NCI-H345 treated with DMSO at 0.1 percent for 48 hours (cell line): ENCODE measurements around the gene TPH2.
A peak's percentile ranks its signal among the peaks of the same experiment; 100 is the strongest.

Experiments
- DNase-seq: peaks from one replicate; lab custom pipeline; 2025; ENCODE audit not compliant: unreplicated experiment; lab: John Stamatoyannopoulos, UW

The TPH2 gene

DNA sequence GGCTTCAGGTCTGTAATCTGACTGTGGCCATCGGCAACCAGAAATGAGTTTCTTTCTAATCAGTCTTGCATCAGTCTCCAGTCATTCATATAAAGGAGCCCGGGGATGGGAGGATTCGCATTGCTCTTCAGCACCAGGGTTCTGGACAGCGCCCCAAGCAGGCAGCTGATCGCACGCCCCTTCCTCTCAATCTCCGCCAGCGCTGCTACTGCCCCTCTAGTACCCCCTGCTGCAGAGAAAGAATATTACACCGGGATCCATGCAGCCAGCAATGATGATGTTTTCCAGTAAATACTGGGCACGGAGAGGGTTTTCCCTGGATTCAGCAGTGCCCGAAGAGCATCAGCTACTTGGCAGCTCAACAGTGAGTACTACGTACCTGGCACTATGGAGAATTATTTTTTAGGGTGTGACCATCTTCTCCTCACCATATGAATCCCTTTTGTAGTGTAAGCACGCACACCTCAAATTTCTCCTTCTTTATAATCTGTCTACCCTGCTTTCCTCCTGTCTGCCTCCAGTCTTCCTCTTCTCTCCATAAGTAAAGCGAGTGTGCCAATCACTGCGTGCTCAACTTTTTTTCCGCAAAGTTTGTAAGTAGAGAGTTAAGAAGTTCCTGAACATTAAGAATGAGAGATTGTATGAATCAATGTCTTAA, at the start of gene TPH2:
TSS of gene TPH2 (plus strand) at position 118 of the 658 bp plus-strand sequence. CDS start at position 260, 142 bp downstream.
- peak; percentile 28 for DNase-seq

DNA sequence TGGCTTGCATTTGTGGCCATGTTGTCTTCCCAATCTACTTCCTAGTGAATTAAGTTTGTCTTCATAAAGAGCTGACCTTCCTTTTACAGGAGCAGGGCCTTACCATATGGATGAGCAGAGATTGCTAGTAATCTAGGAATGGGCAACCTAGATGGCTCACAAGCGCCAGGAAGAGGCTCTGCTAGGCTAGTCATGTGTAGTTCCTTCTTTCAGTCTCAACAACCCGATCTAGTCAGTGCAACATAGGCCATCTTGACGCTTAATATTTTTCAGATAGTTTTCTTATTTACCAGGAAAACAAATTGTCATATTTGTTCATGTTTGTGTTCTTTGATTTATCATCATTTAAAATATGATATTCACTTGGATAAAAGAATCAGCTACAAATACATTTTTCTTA, 48.2 kb upstream of the TPH2 start:
- DNase-seq = no peak

DNA sequence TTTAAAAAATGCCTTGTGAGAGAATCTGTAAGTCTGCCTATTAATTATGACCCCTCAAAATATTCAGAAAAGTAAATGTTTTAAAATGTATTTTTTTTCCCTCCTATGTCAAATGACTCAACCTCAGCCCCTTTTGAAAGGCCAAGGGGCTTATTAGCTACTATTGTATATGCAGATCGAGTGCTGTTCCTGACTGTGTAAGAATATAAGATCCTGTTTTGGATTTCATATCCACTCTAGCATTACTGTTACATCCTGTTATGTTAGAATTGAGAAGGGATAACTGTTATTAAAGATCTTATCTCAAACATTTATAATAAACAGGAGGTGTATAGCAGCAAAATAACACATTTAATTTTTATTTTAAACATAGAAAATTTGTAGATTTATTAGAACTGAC, 46.6 kb upstream of the TPH2 start:
- DNase-seq = no peak

DNA sequence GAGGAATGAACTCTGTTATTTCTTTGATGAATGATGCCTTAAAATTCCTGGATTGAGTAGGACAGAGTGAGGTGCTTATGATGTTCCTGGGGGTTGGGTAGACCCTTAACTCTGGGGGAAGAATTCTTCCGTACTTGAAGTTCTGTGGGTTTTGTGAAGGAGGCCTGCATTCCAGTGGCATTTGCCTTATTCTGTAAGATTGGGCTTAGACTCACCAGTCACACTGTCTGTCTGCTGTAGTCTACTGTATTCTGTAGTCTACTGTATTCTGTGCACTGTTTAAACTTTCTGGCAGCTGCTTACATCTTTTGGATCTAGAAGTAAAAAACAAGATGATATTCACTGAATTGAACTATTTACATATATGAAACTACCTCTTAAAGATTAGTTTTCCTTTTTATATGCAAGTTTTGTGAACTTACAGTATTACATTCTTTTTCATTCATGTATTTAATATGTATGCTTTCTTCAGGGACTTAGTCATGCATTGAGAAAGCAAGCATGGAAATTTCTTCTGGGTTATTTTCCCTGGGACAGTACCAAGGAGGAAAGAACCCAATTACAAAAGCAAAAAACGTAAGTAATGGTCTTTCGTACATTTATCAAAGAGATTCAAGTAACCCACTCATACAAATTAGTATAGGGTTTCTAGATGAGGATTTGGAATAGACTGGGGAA, 42.3 kb upstream of the TPH2 start:
- no peak for DNase-seq

DNA sequence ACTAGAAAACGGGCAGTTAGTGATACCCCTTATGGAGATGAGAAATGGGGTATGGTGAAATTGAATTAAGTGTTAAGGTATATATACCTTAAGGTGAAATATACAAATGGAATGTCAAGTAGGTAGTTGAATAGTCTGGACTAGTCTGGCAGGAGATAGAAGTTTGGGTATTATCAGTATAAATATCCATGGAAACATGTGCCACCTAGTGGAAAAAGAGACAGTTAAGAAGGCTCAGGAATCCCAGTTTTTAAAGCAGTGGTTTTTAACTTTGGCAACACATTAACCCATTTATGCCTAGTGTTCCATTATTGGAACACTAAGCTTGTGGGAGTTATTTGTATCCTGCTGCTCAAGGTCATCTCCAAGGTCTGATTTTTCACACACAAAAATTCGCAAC, 38.6 kb upstream of the TPH2 start:
- no peak for DNase-seq

DNA sequence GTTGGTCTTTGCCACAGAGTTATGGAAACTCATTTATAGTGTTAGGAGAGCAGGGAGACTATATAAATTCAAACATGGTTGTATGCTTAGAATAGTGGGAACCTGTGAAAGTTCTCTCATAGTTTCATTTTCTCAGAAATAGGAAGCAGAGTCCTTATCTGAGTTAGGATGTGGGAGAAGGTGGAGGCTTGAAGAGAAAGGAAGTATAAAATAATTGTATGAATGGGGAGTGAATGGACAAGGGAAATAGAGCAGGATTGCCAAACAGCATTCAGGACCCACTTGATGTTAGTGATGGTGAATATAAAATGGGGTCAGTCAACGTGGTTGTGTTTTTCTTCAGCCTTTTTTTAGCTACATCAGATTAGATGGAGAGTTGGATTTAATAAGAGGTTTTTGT, 34.0 kb upstream of the TPH2 start:
- DNase-seq = no peak

DNA sequence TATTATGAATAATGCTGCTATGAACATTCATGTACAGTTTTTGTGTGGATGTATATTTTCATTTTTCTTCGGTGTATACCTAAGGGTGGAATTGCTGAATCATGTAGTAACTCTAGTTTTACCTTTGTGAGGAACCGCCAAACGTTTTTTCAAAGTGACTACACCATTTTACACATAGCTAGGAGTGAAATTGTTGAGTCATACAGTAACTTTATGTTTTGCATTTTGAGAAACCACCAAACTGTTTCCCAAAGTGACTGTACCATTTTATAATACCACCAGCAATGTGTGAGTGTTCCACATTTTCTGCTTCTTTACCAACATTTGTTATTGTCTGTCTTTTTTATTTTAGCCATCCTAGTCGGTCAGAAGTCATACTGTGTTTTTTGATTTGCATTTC, 3.1 kb upstream of the TPH2 start:
- DNase-seq = no peak

DNA sequence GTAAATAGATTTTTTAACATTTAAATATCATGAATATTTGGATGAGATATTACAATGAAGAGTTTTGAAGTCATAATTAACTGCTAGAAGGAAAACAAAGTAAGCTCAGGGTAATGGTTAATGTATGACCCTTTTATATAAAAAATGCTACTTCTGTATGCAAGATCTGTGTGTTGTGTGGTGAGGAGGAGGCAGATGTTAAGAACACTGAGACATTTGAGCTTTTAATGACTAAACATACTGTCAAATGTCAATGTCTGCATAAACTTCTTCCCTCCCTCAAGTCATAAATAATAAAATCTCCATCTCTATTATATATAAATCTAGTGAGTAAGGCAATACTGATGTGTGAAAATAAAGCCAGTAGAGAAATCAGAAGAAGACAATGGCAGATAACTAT, 1.4 kb downstream of the TPH2 start:
- DNase-seq = no peak

DNA sequence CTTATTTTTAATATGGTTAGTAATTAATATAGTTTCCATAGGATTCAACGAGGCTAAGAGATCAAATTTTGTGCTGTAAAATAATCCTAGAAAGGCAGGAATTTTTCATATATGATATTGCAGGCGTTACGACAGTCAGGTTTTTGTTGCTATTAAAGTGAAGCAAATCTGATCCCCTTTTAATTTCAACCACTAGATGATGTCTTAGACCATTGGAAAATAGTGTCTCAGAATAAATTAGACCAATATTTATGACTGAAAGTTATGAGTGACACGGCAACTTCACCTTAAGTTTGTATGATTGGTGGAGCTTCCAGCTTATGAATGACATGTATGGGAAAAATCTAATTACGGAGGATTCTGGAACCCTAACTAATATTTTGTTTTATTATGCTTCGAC, 2.5 kb downstream of the TPH2 start:
- no peak for DNase-seq

DNA sequence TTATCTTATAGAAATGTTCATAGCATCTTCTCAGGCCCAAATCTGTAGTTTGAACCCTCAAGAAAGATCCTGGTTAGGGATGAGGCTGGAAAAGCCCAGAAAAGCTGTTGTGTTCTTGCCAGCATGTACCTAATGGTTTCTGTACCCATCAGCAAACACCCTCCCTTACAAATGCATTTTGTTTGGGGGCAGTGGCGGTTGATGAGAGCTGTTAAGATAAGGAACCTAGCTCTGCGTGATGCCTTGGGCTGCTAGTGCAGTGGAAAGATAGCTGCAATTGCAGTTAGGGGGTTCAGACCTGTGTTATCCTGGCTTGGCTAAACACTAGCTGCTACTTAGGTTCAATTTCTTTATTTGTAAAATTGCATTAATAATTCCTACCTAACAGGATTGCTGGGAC, 3.6 kb downstream of the TPH2 start:
- no peak for DNase-seq

DNA sequence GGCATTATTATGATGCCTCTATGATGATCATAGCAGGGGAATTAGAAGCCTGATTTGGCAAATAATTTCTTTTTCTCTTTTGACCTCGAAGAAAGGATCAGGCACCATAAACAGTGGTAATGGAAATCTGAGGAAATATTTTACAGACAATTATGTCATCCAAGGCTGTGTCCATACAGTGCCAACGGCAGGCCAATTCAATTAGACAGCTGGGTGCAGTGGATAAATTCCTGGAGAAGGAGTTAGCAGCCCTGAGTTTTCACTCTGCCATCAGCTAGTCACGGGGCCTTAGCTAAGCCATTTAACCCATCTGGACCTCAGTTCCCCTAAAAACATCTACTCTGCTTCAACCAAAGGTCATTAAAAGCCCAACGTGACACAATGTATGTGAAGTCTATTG, 4.1 kb downstream of the TPH2 start:
- DNase-seq = no peak

DNA sequence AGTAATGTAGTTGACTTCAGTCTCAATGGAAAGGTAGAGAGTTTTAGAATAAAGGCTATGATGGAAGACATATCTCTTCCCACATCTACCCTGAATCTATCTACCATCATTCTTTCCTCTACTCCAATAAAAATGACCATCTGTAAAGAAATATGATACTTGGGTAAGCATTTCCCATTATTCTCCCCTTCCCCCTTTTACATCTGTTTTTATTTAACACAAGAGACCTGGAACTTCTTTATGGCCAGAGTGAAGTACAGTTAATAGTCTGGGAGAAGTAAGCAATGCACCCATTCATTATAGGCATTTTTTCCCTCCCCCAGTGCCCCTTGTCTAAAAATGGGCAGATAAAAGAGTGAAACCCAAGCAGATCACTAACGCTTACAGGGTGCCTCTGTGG, 6.5 kb downstream of the TPH2 start:
- DNase-seq = no peak

DNA sequence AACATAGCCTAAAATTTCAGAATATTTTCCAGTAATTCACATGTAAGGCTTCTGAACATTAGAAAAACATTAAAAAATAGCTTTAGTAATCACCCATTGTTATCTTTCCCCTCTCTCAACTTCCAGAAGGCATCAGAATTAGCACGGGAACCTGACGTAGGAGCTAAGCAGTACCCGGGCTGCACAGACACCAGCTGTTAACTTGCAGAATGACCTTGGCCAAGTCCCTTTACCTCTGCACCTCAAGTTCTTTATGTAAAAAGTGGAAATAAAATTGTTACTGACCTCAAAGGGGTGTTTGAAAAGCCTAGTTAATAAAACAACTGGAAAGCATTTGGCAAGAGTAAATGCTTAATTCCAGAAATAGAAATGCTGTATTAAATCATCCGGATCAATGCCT, 7.2 kb downstream of the TPH2 start:
- no peak for DNase-seq

DNA sequence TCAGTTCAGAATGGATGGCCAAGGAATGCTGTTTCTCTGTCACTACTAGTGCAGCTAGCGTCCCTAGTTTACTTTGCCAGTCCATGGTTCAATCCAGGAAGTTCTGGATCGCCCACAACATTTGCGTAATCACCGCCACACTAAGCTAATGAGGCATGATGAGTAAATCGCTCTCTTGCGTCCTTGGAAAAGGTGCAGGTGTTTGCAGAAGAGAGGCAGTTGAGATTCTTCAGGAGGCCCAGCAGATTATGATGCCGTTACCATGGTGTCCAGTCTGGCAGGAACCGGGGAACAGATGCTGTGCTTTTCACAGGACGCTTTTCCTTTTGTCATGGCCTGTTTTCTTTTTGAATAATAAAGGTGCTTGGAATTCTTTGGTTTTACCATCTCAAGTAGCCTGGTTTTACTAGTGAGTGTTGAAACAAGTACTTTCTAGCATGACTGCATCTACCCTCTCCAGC, 9.0 kb downstream of the TPH2 start:
- DNase-seq = peak; percentile 99

DNA sequence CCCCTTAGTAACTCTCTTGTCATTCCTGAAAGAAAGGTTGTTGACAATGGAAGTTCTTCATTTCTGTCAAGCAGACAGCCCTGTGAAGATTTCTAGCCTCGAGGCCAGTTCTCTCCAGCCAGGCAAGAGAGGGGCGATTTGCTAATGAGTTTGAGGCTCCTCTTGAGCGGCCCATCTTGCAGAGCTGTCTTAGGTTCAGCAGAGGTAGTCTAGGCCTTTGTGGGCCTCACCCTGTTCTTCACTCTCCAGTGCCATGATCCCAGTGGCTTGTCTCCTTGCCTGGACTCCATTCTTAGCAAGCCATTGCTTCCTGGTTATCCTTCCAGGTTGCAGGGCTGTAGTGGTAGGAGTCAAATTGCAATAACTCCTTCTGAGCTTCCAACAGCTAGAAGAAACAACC, 9.7 kb downstream of the TPH2 start:
- no peak for DNase-seq

DNA sequence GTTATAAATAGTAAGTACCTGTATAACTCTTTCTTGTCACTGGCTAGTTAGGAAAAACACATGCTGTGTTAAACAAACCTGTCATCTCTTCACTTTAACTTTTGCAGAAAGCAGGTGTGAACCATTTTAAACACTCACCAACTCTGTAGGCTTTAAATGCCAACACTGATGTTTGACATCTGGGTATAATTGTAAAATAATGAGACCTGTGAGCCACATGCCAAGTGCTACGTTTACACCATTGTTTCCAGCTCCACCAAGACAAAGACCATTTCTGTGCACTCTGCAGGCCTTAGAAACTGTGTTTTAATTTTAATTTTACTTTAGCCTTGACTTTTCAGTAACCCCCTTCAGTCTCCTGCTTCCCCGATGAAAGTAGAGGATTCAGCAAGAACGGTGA, 11.0 kb downstream of the TPH2 start:
- DNase-seq = no peak

DNA sequence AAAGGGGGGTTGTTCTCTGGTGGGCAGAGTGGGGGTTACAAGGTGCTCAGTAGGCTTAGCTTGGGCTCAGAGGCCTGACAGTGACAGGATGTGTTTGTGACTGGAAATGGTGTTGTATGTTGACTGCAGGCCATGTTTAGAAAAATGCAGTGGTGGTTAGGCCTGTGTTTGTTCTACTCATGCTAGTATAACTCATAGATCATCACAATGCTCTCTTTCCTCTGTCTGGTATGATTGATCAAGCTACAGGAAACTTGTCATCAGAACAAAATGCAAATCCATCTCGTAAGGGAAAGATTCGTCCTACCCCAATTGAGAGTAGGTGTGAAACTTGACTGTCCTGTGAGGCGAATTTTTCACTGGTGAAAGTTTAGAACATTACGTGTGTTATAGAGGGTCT, 11.8 kb downstream of the TPH2 start:
- no peak for DNase-seq

DNA sequence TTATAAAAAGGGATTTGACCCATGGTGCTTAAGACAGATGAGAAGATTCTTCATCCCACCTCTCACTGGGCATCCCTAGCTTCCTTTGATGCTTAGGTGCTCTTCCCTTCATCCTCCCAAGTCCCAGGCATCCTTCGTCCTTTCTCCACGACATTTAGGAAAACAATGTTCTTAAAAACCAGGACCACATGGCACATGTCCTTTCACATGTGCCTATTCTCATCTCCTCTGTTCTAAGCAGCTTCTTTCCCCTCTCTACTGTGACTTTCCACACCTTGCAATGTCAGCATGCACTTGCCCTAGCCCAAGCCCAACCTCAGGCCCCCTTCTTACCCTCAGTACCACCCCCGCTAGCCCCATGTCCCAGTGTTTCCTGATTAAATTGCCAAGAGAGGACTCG, 12.2 kb downstream of the TPH2 start:
- DNase-seq = no peak

DNA sequence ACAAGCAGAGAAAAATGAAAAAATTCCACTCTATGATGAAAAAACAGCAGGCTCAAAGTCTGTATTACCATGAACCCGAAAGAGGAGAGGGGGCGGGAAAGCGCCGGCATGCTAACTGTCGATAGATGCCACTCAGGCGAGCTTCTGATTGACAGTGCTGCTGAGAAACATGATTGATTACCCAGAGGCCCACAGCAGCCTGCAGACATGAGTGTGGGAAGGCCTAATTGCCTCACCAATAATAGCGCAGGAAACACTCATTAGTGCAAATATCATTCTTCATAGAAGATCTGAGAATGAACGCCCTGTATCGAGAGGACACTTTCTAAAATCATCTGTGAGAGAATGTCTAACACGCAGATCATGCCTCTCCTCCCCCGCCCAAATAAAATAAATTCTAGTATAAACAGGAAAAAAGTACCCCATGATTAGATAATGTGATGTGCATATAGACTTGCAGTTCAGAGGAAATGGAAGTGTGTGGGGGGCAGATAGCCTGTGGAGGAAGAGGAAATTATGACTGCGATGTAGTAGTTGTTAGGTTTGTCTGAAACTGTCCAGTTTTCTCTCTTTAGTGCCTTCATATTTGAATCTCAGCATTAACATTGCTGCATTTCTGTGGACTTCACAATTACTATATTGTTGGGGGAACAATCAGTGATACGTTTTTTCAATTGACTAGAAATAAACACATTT, 15.6 kb downstream of the TPH2 start:
- DNase-seq = no peak

DNA sequence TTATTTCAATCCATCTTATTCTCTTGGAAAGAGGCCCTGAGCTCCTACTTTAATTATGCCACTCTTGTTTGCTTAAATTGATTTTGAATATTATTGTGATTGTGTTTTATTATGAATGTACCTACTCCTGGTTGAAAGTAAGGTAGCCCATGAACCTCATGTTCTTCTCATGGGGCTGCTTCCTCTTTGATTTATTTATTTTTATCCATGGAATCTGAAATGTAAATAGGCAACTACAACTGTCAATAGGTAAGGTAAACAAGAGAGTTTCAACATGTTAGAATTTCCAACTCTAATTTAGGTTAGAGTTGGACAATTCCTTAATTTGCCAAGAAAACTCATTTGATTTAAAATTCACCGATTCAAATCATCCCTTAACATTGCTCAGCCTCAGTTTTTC, 16.2 kb downstream of the TPH2 start:
- DNase-seq = no peak

DNA sequence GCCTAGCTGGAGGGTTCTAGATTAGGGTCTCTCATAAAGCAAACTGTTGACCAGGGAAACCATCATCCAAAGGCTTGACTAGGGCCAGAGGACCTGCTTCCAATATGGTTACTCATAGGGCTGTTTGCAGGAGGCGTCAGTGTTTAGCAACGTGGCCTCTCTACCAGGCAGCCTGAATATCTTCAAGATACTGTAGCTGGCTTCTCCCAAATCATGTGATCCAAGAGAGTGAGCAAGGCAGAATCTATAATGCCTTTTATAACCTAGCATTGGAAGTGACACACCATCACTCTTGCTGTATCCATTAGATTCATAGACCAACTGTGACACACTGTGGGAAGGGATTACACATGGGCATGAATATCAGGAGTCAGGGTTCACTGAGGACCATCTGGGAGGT, 17.3 kb downstream of the TPH2 start:
- DNase-seq = no peak

DNA sequence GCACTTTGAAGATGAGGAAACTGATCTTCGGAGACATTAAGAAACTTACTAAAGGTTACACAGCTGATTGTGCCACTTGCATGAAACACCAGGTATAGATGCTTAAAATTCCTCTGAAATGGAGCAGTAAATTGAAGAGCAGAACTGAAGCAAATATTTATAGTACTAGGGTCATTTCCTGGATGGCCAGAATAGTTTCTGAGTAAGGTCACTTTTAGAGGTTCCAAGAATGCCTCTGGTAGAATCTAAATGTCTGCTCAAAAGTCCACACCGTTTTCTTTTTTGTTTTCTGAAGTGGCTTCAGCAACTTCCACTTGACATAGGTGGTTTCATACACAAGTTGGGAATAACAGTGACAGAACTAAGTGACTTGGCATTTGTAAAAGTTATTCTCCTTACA, 19.4 kb downstream of the TPH2 start:
- DNase-seq = no peak
